Measurements from ENCODE around the gene RASSF5.

DNA sequence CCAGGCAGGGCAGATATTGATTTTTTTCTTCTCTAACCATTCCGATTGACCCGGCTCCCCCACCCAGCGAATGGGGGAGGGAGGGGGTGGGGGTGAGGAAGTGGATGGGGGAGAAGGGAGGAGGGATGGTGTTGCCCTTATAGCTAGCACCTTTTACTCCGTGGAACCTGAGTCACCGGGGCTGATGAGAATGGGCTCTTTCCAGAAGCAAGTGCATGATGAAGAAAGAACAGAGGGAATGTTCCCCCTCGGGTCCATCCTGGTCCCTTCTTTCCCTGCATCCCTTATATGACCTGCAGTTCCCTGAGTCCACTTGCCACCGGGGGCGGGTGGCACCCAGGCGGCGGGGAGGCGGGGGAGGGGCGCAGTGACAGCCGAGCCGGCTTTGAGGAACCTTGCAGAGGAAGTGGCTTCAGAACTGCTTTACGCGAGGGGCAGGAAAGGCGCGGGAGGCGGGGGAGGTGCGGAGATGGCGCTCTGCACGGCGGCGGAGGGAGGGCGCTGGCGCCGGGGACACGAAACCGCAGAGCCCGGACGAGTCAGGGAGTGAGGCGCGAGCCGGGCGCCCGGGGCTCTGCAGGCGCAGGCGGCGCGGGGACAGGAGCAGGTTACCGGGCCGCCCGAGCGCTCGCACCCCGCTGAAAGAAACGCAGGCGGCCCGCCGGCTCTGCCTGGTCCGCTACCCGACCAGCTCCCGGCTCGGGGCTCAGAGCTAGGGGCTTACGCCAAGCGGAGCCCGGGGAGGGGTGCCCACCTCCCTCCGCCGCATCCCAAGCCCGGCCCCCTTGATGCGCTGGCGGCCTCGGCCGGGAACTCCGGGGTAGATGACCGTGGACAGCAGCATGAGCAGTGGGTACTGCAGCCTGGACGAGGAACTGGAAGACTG is 49.7 kb downstream of the RASSF5 start:
- TF ChIP-seq, protein P1, sequence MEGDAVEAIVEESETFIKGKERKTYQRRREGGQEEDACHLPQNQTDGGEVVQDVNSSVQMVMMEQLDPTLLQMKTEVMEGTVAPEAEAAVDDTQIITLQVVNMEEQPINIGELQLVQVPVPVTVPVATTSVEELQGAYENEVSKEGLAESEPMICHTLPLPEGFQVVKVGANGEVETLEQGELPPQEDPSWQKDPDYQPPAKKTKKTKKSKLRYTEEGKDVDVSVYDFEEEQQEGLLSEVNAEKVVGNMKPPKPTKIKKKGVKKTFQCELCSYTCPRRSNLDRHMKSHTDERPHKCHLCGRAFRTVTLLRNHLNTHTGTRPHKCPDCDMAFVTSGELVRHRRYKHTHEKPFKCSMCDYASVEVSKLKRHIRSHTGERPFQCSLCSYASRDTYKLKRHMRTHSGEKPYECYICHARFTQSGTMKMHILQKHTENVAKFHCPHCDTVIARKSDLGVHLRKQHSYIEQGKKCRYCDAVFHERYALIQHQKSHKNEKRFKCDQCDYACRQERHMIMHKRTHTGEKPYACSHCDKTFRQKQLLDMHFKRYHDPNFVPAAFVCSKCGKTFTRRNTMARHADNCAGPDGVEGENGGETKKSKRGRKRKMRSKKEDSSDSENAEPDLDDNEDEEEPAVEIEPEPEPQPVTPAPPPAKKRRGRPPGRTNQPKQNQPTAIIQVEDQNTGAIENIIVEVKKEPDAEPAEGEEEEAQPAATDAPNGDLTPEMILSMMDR (IDR thresholded peaks at IDR 0.05; ENCODE audit: low read depth, low read length), result no peak
- no peak for TF ChIP-seq EZH2phosphoT487 (IDR thresholded peaks at IDR 0.05; ENCODE audit: low read depth)
